C4-2B (cell line): ENCODE measurements around the gene LILRB4.
"Not testable (repeated sequence)": the region's sequence is repeated elsewhere in the genome, so short reads cannot be mapped to it uniquely, and the experiment has no call there.

Experiments
- H3K27ac ChIP-seq: fragments of 450-650 bp; 2 replicates; pipeline ENCODE4 v1.5.1; 2017
- CTCF ChIP-seq: fragments of 450-650 bp; conservative IDR thresholded peaks from 2 replicates; pipeline ENCODE4 v1.5.1; 2017; ENCODE audit warnings: mild to moderate bottlenecking
- ZFX ChIP-seq: fragments of 450-650 bp; IDR thresholded peaks from 2 replicates; pipeline ENCODE4 v1.6.1; 2017

Gene LILRB4

GRCh38 chr19:54630782-54631181 lies 32.0 kb upstream of the LILRB4 start:
- no peak for TF ChIP-seq ZFX
- TF ChIP-seq CTCF = no peak
- H3K27ac ChIP-seq = no peak overlapping the region

GRCh38 chr19:54631489-54632337 lies 31.1 kb upstream of the LILRB4 start:
- not testable (repeated sequence) for H3K27ac ChIP-seq

GRCh38 chr19:54632517-54632916 lies 30.3 kb upstream of the LILRB4 start:
- H3K27ac ChIP-seq = not testable (repeated sequence)

GRCh38 chr19:54633401-54633800 lies 29.4 kb upstream of the LILRB4 start:
- no peak overlapping the region for H3K27ac ChIP-seq
- TF ChIP-seq ZFX (no peak), CTCF (no peak)

- not testable (repeated sequence) for H3K27ac ChIP-seq
These were observed 26.7 kb upstream of the LILRB4 start for GRCh38 chr19:54636081-54636480.

GRCh38 chr19:54638683-54639082 lies 24.1 kb upstream of the LILRB4 start:
- no peak for TF ChIP-seq CTCF
- no peak for TF ChIP-seq ZFX
- H3K27ac ChIP-seq = no peak overlapping the region

GRCh38 chr19:54642953-54643352 lies 19.8 kb upstream of the LILRB4 start:
- H3K27ac ChIP-seq = not testable (repeated sequence)

GRCh38 chr19:54643583-54643982 lies 19.2 kb upstream of the LILRB4 start:
- H3K27ac ChIP-seq = not testable (repeated sequence)

- no peak overlapping the region for H3K27ac ChIP-seq
- TF ChIP-seq ZFX (no peak), CTCF (no peak)
These were observed 18.7 kb upstream of the LILRB4 start for GRCh38 chr19:54644056-54644455.

GRCh38 chr19:54646331-54646841 lies 16.4 kb upstream of the LILRB4 start:
- TF ChIP-seq ZFX = no peak
- TF ChIP-seq CTCF = no peak
- no peak overlapping the region for H3K27ac ChIP-seq
